HG03066 (cell line): ENCODE data around the gene NRF1.
"Not testable (repeated sequence)": the region's sequence is repeated elsewhere in the genome, so short reads cannot be mapped to it uniquely, and the experiment has no call there.

ENCODE experiments used
- ATAC-seq: cut with Tn5 transposase; IDR thresholded peaks from one replicate; pipeline ENCODE4 v1.9.1; 2021; ENCODE audit warnings: low read depth; ENCODE audit not compliant: unreplicated experiment

The NRF1 gene

DNA sequence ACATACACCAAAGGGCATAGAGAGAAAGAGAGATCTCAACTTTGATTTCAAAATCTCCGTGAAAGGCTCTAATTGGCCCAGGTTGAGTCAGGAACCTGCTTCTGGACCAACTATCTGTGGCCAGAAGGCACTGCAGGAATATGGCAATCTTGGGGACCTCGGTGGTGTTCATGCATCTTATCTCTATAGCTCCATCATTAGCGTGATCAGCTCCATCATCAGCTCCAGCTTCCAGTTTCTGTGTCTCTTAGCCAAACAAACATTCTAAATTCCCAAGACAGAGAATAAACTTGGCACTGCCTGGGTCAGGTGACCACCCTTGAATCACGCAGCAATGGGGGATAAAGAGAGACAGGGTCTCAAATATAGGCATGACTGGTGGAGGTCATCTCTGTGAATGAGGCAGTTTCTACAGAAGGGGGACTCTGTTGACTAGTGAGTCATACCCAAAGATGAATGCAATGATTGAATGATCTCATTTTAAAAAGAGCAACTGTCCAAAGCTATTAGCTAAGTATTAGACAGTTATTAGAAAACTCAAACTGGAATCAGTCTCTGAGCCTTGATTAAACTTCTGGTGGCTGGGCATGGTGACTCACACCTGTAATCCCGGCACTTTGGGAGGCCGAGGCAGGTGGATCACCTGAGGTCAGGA lies 5.4 kb upstream of the NRF1 start:
- ATAC-seq, result no peak

DNA sequence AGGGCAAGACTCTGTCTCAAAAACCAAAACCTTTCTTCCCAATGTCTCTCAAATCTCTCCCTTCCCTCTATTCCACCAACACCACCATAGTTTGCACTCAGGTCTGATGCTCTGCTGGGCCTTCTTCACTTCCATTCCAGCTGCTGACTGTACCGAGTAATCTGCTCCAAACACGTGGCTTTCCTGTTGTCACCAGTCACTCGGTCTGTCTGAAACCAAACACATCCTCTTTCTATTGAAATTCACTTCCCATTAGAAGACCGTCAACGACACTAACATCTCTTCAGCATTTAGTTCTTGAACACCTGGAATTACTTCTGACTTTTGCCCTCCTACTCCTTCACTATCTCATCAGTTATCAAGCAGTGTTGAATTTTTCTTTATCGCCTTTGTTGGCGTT lies 4.7 kb upstream of the NRF1 start:
- no peak for ATAC-seq

DNA sequence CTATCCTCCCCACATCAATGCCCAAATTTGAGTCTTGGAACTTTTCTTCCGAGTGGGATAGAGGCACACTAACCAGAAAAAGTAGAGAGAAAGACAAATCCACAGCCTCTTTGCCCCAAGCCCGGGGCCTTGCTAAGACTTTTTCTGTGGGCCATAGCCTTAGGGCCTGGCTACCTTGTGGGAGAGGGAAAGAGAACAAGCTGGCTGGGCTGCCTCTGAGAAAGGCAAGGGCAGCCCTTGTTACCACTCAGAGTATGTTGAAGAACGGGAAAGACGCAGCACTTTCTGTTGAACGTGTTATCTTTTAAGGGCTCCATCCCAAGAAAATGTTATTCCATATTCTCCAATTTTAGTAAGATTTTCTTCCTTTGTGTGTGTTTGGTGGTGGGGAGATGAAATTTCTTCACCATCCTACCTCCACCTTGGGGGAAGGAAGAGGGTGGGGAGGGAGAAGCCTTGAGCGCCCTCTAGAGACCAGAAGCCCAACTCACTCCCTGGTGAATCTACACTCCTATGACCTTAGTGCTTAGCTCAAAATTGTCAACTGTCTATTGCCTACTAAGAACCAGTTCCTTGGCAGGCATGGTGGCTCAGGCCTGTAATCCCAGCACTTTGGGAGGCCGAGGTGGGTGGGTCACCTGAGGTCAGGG lies 3.9 kb upstream of the NRF1 start:
- no peak for ATAC-seq

DNA sequence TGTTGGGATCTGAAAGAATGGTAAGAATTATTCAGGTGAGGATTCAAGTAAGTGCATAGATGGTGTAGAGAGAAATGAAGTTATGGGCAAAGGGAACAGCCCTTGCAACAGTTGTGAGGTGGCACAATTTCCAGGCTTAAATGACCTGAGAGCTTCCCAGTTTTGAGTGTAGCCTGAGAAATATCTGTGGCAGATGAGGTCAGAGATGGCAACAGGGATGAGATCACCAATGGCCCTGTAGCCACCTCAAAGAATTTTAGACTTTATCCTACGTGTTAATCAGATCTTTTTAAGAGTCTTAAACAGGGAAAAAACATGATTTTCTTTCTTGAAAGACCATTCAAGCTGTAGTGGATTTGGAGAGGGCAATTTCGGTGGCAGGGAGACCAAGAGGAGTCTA lies 1.9 kb upstream of the NRF1 start:
- no peak for ATAC-seq

DNA sequence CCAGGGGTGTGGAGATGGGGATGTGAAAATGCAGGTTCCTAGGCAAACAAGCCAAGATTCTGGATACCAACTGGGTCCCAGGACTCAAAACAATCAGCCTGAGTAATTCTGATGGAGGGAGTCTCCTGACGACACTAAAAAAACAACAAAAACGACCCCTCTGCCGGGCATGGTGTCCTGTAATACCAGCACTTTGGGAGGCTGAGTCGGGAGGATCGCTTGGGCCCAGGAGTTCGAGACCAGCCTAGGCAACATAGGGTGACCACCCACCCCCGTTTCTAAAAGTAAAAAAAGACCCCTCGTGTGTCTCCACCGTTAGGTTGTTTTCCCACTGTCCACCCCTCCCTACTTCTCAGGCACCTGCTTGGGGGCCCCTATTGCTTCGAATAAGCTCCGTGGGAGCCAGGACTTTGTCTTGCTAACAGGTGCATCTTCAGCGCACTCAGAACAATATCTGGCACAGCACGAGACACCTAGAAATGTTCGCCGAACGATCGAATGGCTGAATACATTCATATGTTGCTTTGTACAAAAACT lies 743 bp upstream of the NRF1 start:
- ATAC-seq, result no peak

DNA sequence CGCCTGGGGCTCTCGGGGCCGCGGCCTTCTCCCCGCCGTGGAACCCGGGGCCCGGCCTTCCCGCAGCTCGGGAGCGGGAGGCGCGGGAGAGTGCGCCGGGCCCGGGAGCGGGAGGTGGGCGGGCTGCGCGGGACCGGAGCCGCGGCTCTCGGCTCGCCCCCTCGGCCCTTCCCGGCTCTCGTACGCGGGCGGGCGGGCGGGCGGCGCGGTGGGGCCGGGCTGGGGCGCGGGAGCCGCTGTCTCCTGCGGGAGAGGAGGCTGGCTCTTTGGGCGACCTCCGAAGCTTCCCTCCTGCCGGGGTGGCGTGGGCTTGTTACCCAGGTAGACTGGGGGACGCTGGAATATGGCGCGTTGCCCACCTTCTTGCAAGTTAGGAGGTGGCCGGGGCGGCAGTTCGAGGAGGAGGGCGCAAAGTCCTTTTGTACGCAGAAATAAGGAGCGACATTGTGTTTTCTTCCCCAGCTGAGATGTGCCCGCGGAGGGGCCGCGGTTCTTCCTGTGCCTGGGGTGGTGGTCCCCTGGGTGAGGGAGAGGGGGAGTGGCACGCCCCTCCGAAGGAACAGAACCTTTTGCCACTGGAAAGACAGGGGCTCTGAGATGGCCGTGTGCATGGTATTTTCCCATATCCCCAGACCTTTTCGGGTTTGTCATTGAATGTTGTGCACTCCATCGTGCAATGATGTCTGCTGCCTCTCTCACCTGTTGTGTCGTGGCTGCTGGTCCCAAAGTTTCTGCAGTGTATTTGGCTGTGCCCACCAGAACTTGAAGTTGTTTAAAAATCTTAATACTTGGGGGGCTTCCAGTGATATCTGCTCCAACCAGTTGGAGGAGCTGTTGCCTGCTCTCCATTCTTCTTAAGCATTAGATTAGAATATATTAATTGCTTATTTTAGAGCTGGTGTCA lies 844 bp downstream of the NRF1 start:
- peak; percentile 8 for ATAC-seq

DNA sequence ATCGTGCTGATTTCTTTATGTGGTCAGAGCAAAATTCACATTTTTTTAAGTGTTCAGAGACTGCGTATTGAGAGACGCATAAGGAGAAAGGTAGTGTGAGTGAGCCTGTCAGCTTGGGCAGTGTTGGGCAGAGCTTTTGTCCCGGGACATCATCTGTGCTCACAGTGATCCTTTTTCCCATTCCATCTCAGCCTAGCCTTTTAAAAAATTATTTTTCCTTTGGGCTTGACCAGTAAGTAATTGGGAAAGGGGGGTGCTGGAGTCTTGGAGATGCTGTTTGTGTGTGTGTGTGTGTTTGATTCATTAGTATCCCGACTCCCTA lies 1.5 kb downstream of the NRF1 start:
- ATAC-seq, result no peak

DNA sequence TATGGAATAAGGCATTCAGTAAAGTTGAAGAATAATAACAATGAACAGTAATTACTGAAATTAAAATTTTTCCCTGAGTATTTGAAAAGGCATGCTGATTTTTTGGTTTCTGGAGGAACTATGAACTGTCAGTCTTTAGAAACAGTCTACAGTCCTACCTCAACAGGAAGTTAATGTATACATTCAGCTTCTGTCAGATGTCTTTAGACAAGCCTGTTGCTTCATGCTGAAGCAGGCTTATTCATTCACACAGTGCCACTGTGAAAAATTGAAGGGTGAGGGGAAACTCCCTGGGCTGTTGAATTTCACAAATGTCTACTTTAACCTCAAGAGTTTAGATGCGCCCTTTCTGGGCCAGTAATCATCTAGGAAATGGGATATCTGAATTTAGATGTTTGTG lies 3.5 kb downstream of the NRF1 start:
- ATAC-seq, result peak; percentile 44

DNA sequence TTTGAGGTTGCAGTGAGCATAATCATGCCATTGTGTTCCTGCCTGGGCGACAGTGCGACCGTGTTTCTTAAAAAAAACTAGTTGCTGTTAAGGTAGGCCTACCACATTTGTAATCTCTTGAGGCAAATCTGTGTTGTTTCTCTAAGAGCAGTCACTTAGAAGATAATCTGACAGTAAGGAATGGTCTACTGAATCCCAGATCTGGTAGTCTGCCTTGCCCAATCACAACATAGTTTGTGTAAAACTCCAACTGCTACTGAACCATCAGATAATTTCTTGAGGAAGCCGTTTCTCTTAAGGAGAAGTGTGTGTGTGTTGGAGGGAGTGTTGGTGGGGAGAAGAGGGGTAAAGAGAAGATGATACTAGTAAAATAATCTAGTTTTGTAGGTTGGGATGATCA lies 5.0 kb downstream of the NRF1 start:
- no peak for ATAC-seq

DNA sequence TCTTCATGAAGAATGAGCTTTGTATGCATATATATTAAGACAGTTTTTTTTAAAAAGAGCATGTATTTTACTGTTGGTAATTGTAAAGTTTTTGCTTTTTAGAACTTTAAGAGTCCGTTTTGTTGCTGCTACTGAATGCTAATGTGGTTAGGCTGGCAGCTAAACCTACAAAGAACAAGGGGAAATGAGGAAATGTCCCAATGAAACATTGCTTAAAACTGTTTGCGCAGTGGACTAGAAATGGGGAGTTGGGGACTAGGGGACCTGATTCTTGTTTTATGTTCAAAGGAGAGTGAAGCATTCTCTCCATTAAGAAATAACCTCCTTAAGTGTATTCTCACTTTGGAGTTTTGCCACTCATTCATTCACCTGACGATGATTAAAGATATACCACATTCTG lies 5.7 kb downstream of the NRF1 start:
- ATAC-seq, result no peak

DNA sequence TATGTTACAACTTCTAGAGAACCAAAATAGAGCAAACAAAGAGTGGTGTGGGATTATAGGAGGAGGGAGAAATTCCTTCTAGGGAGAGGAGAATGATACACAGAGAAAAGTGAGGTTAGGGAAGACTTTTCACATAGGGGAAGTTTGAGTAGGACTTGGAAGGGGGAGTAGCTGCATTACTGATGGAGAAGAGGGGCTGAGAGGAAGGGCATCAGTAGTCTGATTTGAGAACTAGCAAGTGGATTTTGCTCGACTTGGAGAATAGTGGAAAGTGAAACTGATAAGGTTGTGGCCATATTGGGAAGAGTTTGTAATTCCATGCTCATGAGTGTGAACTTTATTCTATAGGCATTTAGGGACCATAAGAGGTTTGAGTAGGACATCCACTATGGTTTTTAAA lies 6.1 kb downstream of the NRF1 start:
- ATAC-seq, result no peak

DNA sequence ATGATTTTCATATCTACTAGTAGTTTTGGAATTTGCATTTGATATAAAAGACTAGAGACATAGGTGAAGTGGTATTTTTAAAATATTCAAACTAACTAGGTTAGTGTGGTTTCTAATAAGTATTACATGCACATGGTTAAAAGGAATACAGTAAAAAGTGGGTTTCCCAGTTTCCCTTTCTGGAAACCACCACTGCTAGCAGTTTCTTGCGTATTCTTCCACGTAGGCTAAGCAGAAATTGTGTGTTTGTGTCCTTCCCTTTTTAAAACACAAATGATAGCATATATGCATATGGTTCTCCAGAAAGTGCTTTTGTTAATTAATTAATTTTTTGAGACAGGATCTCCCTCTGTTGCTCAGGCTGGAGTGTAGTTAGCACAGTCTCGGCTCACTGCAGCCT lies 15.4 kb downstream of the NRF1 start:
- ATAC-seq, result no peak

DNA sequence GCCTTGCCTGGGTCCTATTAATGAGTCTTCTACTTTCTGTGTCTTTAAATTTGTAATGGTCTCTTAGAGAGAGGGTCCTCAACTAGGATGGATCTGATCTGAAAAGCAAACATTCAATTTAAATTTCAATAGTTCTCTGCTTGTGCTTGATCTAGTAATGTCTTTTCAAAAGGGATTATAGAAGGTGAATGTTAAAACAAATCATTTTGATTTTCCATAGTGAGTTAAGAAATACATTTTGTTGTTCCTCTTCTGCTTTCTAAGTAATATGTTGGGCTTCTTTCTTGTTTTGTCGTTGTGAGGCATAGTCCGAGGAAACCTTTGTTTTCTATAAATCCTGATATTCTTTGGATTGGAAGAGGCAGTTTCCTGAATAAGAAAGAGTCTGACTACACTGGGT lies 18.8 kb downstream of the NRF1 start:
- no peak for ATAC-seq

DNA sequence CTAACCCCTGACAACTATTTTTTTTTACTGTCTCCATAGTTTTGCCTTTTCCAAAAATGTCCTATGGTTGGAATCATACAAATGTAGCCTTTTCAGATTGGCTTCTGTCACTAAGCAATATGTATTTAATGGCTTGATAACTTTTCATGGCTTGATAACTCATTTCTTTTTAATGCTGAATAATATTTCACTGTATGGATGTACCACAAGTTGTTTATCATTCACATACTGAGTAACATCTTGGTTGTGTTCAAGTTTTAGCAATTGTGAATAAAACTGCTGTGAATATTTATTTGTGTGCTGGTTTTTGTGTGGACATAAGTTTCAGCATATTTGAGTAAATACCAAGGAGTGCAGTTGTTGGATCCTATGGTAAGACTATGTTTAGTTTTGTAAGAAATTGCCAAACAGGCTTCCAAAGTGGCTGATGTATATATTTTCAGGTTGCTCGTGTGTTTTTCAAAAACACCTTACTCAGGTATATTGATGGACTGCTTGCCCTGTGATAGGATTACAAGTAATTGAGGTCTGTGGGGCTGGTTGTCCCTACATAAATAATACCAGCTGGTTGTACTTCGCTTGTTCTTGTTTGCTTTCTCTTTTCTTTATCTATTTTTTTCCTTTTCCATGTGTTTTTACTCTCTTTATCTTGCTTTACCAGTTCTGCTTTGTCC lies 23.0 kb downstream of the NRF1 start:
- ATAC-seq, result no peak

DNA sequence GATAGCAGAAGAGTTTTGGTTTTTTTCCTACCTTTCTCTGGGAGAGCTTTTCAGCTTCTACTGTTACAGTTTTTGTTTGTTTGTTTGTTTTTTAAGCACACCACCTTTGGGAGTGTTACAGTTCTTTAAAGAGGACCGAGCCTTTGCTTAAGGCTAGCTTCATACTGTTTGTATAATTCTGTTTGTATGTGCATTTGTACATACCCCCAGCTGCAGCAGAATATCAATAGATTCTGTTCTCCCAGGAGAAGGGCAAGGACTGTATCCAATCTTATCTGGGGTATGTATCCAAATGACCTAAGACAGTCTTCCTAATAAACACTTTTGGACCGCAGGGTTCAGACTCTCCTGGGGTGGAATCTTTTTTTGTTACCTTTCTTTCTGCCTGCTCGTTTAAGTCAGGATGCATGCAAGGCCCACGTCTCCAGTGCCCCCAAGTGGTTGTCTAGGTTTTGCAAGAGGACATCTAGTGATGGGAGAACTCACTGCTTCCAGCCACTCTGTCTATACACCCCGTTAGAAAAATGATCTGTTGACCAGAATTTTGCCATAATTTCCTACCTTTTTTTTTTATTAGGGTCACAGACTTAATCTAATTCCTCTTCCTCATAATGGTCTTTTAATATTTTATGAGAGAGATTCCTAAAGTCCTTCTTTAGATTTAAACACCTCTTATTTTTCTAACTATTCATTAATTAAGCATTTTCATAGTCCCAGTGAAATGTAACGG lies 23.9 kb downstream of the NRF1 start:
- peak; percentile 76 for ATAC-seq

DNA sequence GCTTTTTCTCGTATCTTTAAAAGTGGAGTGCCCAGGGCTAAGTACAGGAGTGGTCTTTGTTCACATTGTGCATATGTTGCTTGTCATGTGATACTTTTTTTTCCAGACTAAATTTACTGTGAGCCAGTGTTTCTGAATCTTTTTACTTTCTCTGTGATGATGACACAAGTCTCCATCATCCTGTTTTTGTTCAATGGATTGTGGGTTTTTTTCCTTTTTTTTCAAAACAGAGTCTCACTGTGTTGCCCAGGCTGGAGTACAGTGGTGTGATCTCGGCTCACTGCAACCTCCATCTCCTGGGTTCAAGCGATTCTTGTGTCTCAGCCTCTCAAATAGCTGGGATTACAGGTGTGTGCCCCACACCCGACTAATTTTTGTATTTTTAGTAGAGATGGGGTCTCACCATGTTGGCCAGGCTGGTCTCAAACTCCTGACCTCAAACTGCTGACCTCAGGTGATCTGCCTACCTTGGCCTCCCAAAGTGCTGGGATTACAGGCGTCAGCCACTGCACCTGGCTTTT lies 24.6 kb downstream of the NRF1 start:
- not testable (repeated sequence) for ATAC-seq

DNA sequence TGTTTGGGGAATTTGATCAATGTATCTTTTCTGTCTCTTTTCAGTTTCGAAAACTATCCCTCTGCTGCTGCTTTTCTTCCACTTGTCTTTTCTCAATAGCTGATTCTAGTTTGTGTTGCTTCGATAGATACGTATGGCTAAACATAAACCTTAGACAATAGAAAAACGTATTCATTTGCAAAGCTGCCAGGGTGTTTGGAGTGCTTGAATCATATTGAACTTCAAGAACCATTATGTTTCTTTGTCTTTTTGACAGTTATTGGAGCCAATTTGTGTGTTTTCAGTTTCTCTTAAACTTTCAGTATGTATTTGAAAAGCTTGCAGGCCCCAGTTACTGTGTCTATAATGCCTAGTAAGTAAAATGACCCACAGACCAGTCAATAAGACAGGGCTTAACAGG lies 25.1 kb downstream of the NRF1 start:
- ATAC-seq, result no peak

DNA sequence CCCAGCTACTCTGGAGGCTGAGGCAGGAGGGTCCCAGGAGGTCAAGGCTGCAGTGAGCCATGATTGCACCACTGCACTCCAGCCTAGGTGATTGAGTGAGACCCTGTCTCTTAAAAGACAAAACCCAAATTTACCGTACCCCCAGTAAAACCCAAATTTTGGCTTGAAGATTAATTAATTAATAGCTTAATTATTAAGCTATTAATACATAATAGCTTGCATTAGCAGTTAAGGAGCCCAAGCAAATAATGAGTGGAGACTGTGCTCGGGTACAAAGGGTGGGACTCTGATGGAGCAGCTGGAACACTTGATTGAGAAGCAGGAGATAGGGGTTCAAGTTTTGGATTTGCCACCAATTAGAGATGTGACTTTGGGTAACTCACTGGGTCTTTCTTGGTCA lies 28.9 kb downstream of the NRF1 start:
- no peak for ATAC-seq

DNA sequence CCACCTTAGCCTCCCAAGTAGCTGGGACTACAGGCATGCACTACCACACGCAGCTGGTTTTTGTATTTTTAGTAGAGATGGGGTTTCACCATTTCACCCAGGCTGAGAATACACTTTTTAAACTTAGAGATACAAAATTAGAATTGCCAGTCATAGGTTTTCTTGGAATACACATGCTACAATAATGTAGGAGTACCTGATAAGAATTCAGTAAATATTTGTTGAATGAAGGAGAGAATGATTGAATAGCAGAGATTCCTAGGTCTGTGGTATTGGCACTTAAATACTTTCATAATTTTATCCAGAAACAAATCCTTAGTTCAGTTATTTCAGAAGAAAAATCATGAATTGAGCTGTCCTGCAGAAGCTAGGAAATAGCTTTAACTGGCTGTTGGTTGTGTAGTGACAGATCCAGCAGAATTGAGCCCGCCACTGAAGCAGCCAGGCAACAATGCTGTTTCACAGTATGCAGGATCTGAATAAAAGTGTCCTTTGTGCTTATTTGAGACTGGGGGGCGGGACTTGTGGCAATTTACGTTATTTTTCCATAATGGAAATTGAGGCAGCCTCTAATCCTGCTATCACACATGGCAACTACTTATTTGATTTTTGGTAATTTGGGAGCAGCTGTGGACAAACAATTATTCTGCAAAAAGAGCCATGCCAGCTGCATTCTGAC lies 31.5 kb downstream of the NRF1 start:
- no peak for ATAC-seq
